Measurements from ENCODE around the gene ELP4.

ELP4 gene

GRCh38 chr11:31676280-31676982 is 166.9 kb downstream of the ELP4 start:
- TF ChIP-seq CTCF (IDR thresholded peaks at IDR 0.05): no peak
- no peak overlapping the region for H3K4me3 ChIP-seq
- DNase-seq (ENCODE audit: low spot score): no peak
- no peak overlapping the region for H3K27ac ChIP-seq

GRCh38 chr11:31680770-31681169 is 171.2 kb downstream of the ELP4 start:
- DNase-seq (ENCODE audit: low spot score): no peak
- H3K27ac ChIP-seq: no peak overlapping the region
- no peak overlapping the region for H3K4me3 ChIP-seq
- no peak for TF ChIP-seq CTCF (IDR thresholded peaks at IDR 0.05)

DNA sequence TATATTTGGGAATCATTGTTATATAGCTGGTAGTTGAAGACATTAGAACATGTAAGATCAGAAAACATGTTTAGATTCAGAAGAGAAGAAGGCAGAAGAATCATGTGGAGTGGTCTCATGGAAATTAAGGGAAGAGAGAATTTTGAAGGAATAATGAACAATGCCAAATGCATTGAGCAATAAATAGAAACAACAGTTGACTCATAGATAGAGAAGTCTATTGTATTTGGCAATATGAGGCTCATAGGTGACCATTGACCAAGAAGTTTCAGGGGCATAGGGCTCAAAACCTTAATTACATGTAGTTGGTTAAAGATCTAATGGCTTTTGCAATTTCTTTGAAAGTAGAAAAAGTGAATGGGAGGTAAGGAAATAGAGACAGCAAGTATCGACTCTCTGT is 177.7 kb downstream of the ELP4 start:
- H3K4me3 ChIP-seq: no peak overlapping the region
- no peak for DNase-seq (ENCODE audit: low spot score)
- no peak for TF ChIP-seq CTCF (IDR thresholded peaks at IDR 0.05)
- H3K27ac ChIP-seq: no peak overlapping the region

GRCh38 chr11:31687861-31688260 is 178.3 kb downstream of the ELP4 start:
- Histone ChIP-seq H3K27ac (no peak overlapping the region), H3K4me3 (no peak overlapping the region)
- DNase-seq (ENCODE audit: low spot score): no peak
- TF ChIP-seq CTCF (IDR thresholded peaks at IDR 0.05): no peak

- TF ChIP-seq CTCF (IDR thresholded peaks at IDR 0.05): no peak
- H3K27ac ChIP-seq: no peak overlapping the region
Measured at GRCh38 chr11:31689559-31689958, 180.0 kb downstream of the ELP4 start.

DNA sequence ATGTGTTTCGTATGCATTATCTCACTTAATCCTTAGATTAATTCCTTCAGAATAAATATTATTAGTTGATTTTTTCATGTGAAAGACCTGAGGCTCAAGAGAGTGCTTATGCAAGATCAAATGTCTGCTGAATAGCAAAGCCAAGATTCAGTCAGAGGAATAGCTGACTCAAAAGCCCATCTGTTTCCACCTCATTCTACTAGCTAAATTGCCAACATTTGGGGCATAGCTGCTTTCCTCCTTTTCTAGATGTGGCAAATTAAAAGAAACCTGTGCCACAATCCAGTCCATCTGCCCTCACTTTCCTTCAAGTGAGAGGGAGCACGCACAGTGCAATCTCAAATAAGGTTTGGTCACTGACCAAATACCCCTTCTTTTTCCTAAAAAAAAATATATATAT is 180.5 kb downstream of the ELP4 start:
- no peak for DNase-seq (ENCODE audit: low spot score)
- no peak overlapping the region for H3K27ac ChIP-seq
- H3K4me3 ChIP-seq: no peak overlapping the region
- TF ChIP-seq CTCF (IDR thresholded peaks at IDR 0.05): no peak

More at GRCh38 chr11:31689559-31689958, 180.0 kb downstream of the ELP4 start:
- no peak for DNase-seq (ENCODE audit: low spot score)
- H3K4me3 ChIP-seq: no peak overlapping the region

DNA sequence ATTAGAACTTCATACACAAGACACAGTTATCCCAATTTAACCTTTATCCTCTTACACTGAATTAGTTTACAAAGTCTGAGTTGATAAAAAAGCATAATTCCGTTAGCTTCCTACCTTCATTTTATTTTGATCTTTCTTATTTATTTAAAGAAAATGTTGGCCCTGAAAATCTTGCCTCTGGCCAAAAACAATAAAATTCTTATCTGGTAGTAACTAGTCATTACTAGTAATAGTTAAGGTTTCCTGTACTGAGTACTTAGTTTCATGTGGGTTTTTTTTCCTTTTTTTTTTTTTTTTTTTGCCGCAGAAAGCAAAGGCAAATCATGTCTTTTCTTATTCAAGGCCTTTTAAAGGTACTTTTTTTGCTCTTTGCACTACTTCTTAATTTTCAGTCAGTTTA is 180.9 kb downstream of the ELP4 start:
- H3K27ac ChIP-seq: no peak overlapping the region
- no peak for DNase-seq (ENCODE audit: low spot score)
- TF ChIP-seq CTCF (IDR thresholded peaks at IDR 0.05): no peak

More for the DNA sequence above, 180.9 kb downstream of the ELP4 start:
- no peak overlapping the region for H3K4me3 ChIP-seq

All from coronary artery (tissue), 2 donors.